Medulla oblongata (tissue), 1 donor: ENCODE measurements around the gene NGLY1.

ENCODE experiments used
- DNase-seq: peaks from one replicate; pipeline ENCODE4 v3.0.0-alpha.2; 2015; ENCODE audit errors: extremely low spot score

NGLY1 gene, protein sequence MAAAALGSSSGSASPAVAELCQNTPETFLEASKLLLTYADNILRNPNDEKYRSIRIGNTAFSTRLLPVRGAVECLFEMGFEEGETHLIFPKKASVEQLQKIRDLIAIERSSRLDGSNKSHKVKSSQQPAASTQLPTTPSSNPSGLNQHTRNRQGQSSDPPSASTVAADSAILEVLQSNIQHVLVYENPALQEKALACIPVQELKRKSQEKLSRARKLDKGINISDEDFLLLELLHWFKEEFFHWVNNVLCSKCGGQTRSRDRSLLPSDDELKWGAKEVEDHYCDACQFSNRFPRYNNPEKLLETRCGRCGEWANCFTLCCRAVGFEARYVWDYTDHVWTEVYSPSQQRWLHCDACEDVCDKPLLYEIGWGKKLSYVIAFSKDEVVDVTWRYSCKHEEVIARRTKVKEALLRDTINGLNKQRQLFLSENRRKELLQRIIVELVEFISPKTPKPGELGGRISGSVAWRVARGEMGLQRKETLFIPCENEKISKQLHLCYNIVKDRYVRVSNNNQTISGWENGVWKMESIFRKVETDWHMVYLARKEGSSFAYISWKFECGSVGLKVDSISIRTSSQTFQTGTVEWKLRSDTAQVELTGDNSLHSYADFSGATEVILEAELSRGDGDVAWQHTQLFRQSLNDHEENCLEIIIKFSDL

DNA sequence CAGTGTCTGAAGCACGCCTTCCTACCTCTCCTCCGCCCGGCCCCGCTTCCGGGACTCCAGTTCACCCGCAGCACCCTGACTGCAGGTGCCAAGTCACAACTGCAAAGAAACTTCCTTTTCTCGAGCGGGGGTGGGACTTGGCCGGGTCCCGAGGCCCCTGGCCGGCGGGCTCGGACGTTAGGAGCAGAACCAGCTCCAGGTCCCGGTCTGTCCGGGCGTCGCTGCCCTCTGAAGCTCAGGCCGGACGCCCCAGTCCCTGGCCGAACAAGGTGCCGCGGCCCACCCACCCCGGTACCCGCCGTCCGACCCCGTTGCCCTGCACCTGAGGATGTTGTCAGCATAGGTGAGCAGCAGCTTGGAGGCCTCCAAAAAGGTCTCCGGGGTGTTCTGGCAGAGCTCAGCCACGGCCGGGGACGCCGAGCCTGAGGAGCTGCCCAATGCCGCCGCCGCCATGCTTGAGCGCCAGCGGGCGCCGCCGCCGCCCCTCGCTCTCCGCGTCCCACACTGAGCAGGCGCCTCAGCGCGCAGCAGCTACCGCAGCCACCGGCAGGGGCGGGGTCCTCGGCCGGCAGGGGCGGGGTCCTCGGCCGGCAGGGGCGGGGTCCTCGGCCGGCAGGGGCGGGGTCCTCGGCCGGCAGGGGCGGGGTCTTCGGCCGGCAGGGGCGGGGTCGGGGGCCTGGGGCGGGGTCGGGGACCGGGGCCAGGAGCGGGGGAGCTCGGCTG lies at the start of gene NGLY1:
Gene NGLY1, minus strand, starts transcription at position 506 of the 723 bp plus-strand sequence. Its CDS starts 53 bp downstream, at position 453.
- peak; percentile 83 for DNase-seq

DNA sequence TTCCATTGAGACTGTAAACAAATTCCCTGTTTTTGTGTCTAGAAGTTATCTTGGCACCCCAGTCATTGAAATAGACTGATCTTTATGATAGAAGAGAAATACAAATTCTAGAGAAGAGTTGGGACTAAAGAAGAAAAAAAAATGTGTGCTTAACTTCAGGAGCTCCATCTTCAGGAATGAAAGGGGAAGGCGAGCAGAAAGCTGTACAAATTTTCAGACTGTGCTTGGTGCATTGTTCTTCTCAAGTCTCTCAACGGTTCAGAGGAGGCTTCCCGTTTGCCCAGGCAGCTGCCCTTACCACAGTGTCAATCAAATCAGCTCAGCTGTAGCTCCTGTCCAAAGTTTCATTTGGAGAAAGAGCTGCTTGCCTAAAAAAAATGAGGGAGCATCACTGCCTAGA lies 48.3 kb upstream of the NGLY1 start:
- DNase-seq: peak; percentile 9

DNA sequence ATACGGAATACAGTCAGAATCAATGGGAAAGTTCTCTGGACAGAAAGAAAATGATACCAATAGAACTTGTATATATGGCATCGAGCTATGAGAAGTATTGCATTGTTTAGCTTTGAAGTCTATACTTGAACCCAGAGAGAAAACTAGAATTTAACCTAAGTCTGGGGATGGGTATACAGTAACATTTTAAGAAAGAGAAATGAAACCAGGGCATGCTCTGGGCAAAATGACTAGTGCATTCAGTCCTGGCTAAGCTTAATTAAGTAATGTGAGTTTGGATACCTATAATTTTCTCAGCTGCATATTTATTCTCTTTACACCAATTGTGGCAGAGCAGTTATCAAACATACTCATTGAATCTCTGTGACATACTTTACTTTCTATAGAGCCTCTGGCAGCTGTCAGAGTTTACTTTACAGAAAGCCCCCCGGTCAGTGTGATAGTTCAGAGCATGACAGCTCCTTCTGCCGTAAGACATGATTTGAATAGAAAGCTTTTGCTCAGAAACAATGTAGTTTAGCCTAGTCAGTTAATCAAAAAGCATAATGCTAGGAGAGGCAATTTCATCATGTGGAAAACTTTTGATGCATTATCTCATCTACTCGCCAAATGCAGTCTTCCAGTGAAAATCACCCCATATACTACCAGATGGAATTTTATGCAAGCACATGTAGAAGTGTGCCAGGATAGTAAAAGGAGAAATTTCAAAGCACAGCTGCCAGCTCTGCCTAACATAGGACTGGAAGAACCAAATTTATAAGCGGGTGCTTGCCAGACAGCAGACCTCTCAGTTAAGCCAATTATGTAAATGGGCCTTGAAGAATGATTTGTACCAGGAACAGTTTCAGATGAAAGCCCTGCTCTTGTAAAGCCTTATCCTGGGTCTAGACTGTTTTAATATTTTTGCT lies 47.4 kb upstream of the NGLY1 start:
- DNase-seq: peak; percentile 19

DNA sequence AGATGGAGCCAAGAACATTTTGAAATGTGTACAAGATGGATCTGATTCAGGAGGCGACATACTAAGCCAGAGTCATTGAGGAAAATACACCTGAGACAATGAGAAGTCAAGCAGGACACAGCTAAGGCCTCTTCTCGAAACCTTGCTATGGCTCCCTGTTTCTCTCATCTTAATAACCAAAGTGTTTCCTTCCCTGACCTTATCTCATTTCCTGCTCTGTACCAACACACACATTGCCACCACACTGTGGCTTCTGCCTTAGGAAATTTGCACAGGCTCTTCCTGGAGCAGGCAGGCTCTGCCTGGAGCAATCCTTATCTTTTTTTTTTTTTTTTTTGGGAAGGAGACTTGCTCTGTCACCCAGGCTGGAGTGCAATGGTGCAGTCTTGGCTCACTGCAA lies 43.3 kb upstream of the NGLY1 start:
- DNase-seq: no peak

DNA sequence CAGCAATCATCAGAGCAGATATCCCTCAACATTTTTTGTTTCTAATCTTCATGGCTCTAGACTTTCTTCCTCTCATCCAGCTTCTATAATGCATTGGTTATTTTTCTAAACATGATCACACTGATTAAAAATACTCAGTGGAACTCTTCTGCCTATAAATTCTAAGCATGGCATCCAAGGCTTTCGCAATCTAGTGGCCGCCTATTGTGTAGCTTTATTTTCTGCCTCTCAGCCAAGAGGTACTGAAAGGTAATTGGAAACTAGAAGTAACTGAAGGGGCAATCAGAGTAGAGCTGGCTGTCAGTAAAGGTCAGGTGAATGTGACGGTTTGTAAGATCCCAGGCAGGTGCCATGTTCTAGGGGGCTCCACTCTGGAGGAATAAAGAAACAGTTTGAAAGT lies 40.1 kb upstream of the NGLY1 start:
- DNase-seq: no peak

DNA sequence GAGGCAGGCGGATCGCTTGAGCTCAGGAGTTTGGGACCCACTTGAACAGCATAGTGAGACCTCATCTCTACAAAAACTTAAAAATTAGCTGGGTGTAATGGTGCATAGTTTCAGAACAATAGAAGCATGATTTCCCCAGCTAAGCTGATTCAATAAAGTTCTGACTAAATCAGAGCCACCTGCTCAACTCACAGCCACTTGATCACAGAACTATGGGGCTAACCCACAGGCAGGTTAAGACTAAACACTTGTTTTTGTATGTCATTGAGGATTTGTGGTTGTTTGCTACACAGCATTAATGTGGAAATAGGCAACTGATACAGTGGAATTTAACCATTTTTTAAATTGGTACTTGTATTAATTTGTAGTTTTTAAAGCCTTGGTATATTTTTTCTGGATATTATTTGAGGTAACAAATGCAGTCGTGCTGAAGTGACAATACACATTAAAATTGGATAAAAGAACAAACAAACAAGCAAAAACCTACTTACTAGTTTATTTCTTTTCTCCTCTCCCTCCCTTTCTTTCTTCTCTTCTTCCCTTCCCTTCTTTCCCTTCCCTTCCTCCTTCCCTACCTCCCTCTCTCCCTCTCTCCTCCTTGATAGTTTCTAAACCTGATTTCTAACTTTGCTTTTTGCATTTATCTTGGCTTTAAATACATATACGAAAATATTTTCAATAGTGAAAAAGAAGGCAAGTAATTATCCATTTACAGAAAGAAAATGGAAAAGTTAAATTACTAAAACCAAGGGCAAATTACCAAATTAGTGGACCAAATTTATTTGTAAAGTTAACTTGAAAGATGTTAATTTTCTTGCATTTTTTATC lies 38.7 kb upstream of the NGLY1 start:
- DNase-seq: no peak

DNA sequence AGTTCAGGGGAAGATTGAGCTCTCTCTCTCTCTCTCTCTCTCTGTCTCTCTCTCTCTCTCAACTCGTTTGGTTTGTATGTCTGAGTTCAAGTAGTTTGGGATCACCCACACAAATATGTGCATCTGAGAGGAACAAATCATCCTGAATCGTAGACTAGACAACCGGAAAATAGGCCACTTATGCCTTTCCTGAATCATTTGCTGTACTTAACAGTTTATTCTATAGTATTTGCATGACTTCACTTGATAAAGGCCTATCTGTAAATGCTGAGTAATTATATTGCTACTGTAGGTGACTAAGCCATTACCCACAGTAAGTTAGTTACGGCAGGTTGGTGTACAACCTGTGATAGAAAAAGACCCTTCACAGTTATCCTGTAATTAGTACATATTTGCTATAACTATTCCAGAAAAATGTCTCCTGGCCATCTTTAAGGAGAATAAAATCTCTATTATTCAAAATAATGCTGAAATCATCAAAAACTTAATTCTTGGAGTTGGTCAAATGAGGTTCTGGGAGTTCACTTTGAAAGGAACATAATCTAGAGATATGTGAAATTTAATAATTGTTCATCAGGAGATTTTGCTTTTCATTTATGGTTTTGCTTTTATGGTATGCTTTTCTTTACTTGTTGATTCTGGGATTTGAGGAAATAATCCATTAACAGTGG lies 37.7 kb upstream of the NGLY1 start:
- no peak for DNase-seq

DNA sequence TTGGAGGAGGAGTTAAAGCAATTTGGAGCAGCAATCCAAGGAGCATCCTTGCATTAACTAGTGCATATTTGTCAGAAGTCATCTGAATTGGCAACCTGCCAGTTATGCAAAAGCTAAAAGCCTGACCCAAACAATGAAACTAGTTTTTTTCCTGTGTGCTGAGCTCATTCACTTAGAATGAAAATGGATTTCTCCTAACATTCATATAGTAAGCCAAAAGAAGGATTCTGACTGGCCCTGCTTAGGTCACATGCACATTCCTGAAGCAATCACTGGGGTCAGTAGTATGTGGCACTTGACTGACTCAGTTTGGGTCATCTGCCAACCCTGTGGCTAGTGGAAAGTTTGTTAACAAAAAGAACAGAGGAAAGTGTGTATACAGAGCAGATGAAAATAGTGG lies 37.1 kb upstream of the NGLY1 start:
- peak; percentile 14 for DNase-seq

DNA sequence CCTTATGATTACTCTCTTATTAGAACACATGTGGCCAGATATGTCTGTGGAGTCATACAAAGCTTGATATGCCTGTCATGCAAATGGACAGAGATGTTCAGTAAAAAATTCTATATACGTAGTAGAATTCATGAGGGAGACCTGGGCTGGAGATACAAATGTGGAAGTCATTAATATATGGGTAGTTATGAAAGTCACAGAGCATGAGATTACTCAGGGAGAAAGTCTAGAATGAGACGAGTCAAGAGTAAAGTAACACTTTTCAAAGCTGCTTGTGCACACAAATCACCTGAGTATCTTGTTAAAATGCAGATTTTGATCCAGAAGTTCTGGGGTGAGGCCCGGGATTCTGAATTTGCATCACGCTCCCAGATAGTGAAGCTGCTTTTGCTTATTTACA lies 35.1 kb upstream of the NGLY1 start:
- no peak for DNase-seq

DNA sequence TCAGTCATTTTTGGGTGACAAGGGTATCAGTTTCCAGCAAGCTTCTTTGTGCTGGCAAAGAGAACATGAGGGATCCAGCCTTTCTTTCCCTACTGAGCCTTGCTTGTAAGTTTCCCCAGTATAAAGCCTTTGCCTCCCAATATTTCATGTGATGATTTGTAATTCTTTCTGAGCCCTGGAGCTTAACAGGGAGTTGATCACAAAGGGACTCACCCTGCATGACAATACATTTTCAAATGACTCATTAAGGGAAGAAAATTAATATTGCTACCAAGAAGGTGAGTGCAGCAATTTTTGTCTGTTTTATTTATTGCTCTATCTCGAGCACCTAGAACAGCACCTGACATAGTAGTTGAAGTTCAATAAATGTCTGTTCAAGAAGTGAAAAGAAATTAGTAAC lies 34.4 kb upstream of the NGLY1 start:
- no peak for DNase-seq

DNA sequence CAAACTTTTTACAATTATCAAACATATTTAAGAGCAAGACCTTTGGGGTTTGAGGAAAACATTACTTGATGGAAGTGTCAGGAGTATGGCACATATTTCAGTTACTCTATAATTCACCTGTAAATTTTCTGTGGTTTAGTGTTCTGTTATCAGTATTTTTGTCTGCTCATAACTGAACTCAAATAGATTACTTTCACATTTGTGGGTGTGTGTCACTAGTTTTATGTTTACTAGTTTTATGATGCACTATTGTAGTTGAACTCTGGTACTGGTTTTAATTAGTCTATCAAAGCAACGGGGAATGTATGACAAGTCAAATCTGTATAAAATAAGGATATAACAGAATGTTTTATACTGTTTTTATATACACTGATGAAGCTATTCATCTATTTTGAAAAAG lies 33.9 kb upstream of the NGLY1 start:
- DNase-seq: no peak

DNA sequence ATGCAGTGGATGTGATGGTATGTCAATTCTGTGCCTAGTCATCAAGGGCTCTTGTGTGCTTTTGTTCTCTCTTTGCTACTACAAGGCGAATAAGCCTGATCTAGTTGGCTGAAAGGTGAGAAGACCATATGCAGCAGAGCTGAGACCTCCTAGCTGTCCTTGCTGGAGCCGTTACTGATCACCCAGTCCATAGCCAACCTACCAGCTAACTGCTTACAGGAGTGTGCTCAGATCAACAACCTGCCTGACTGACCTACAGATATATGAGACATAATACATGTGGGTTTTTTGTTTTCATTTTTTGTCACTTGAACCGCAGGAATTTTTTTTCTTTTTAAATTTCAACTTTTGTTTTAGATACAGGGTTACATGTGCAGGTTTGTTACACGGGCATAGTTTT lies 29.4 kb upstream of the NGLY1 start:
- no peak for DNase-seq

DNA sequence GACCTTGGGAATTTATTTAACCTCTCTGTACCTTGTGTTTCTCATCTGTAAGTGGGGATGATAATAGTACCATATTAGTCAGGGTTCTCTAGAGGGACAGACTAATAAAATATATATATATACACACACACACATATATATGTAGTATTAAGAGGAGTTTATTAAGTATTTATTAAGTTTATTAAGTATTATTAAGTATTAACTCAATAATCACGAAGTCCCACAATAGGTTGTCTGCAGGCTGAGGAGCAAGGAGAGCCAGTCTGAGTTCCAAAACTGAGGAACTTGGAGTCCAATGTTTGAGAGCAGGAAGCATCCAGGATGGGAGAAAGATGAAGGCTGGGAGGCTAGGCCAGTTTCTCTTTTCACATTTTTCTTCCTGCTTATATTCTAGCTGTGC lies 21.4 kb upstream of the NGLY1 start:
- no peak for DNase-seq

DNA sequence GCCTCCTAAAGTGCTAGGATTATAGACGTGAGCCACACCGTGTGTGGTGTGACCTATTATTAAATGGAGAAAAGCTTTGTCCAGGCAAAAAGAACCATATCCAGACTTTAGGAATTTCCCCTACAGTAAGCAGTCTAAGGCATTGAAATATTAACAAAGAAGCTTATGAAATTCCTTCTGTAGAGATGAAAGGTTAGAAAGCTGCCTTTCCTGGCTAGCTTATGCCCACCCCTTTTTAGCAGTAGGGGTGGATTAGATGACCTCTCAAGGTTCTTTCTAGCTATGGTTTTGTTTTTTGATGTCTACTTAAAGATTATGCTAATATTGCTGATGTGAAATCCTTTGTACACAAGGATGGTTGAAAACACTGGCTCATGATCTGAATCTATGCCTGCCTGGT lies 20.6 kb upstream of the NGLY1 start:
- DNase-seq: no peak

DNA sequence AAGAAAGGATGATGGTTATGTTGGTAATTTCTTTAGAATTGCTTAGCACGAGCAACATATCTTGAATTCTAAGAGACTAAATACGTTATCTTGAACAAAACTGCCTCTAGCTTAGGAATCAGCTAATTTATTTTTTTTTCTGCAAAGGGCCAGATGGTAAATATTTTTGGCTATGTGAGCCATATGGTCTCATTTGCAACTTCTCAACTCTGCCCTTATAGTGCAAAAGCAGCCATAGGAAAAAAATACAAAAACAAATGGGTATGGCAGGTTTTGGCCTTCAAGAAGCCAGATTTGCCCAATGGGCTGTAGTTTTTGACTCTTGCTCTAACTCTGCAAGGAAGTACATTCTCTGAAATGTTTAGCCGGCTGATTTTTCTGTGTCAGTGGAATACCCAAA lies 18.5 kb upstream of the NGLY1 start:
- DNase-seq: no peak

DNA sequence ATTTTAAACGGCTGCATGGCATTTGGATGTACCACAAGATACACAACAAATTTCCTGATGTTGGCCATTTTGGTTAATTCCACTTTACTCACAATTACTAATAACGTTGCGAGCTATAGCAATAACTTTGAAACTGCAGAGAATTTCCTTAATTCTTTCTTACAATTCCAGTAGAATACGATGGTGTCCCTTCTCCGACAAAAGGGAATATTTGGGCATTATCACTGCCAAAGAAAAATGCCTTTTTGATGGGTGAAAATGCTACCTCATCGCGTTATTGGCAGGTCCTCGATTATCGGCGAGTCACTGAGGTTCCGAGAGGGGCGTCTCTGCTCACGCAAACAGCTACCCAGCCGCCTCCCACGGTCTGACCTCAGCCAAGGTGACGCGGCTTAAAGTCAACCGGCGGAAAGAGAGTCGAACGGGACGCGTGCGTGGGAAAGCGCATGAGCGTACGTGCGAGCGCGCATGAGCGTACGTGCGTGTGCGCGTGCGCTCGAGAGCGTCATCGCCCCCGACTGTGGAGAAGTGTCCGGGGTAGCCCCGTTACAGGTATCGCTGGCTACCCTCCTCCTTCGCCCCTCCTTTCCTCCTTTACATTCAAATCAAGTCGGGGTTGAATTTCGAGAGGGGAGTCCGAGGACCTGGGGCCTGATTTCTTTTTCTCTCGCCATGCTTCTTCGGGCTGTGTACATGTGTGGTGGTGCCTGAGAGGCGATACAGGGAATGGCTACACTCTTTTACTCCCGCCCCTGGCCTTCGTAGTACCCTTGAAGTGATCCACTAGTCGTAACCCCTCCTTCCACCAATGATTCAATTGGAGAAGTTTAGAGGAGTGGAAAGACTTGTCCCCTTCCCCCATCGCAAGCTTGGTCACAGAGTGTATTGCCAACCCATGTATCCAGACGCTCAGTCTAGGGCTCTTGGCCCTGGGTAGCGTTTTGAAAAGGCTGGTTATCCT lies 6.6 kb upstream of the NGLY1 start, which contains the start of gene OXSM:
Gene OXSM, plus strand, starts transcription at position 495 of the 961 bp plus-strand sequence. CDS start 931 bp downstream, outside the sequence.
- DNase-seq: peak; percentile 92

DNA sequence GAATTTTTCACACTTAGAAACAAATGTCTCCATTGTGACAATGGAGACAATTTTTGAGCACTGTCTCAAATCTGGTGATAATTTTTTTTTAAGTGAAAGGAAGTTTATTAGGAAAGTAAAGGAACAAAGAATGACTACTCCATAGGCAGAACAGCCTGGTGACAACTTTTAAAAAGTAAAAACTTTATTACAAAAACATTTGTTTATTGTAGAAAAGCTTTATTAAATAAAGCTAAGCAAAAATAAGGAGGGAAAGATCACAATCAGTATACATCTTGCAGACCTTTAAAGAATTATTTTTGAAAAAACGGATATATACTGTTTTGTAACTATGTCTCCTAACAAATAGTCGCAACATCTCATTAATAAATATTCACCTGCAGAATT lies 6.0 kb upstream of the NGLY1 start:
- no peak for DNase-seq

DNA sequence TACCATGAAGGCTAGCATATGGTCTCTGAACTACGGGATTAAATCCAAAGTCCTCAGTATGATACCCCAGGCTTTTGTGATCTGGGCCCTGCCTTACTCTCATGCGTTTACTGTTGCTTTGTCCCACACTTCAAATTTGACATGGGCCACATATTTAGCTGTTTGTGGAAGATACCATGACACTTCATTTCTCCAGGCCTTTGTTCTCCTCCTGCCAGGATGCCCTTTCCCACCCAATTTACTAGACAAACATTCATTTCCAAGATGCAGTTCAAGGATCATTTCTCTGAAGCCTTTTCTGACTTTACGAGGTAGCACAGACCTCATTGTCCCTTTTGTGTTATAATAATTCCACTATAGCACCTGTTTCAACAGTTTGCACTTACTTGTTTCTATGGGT lies 4.4 kb upstream of the NGLY1 start:
- DNase-seq: no peak

DNA sequence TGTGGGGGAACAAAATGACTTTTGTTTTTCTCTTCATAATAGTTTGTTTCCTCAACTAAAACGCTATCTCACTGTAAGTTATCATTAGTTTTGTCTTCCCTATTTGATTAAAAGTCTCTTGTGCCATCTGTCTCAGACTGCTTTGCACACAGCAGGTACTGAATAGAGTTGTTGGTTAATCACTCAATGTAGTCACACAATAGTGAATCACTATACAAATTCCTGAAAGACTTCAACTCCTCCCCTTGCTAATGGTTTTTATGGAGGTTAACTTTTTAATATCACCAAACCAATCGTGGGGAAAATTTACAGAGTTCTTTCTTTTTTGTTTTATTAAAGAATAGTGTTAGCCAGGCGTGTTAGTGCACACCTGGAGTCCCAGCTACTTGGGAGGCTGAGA lies 2.6 kb upstream of the NGLY1 start:
- DNase-seq: no peak
